NCI-H1694 treated with DMSO at 0.1 percent for 48 hours (cell line): Measurements from ENCODE around the gene TSACC.

Experiments used
- DNase-seq: peaks from one replicate; lab custom pipeline; 2025; lab: John Stamatoyannopoulos, UW

The TSACC gene

DNA sequence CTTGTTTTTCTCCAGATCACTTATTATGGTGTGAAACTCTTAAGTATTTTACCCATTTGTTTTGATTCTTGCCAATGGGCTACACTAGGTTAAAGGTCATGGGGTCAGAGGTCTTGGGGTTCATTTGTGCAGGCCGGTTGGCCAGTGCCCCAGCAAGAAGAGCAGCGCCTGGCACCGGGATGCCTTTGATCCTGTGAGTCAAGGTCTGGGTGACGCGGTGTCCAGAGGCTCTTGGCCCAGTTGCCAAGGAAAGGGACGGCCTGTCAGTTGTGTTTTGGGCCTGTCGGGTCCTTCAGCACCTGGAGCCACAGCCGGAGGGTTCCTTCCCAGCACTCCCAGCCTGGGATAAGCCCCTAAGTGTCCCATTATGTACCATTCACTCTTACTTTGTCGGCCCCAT is 55.8 kb downstream of the TSACC start:
- DNase-seq, result no peak

DNA sequence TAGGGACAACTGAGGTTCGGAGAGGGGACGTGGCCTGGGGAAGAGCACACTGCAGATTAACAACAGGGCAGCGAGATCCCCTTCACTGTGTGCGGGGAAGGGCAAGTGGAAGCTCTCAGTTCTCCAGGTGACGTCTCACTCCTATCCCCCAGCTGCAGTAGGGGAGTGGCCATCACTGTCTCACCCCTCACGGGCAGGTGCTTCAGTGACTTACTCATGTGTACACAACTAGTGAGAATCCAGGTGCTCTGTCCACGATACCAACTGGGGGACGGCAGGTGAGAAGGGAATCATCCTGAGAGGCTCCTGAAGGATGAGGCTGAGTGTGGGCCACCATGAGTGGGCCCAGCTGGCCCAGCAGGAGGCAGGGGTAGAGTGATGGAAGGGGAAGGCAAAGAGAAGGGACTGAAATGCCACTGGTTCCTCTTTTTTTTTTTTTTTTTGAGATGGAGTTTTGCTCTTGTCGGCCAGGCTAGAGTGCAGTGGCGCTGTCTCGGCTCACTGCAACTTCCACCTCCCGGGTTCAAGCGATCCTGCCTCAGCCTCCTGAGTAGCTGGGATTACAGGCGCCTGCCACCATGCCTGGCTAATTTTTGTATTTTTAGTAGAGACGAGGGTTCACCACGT is 56.6 kb downstream of the TSACC start:
- no peak for DNase-seq
